Stimulated activated naive CD8-positive, alpha-beta T cell treated with anti-CD3 and anti-CD28 coated beads, Interleukin-15, Interleukin-2, amounts not matched to agents 100 ng/mL and 50 ng/mL, for 24 hours (primary cell): Measurements from ENCODE around the gene CSMD2.

ENCODE experiments used
- H3K27ac Mint-ChIP-seq: one replicate; pipeline ENCODE4 v1.8.0; 2021; ENCODE audit warnings: mild to moderate bottlenecking, mixed read lengths
- H3K27me3 Mint-ChIP-seq: one replicate; pipeline ENCODE4 v1.8.0; 2021; ENCODE audit warnings: mixed read lengths
- H3K36me3 Mint-ChIP-seq: one replicate; pipeline ENCODE4 v1.8.0; 2021; ENCODE audit warnings: low read depth, mixed read lengths
- H3K4me1 Mint-ChIP-seq: one replicate; pipeline ENCODE4 v1.8.0; 2021; ENCODE audit warnings: low read depth, mixed read lengths
- H3K4me3 Mint-ChIP-seq: one replicate; pipeline ENCODE4 v1.8.0; 2021; ENCODE audit warnings: mild to moderate bottlenecking, mixed read lengths
- H3K9me3 Mint-ChIP-seq: one replicate; pipeline ENCODE4 v1.8.0; 2021; ENCODE audit warnings: mixed read lengths

The CSMD2 gene

DNA sequence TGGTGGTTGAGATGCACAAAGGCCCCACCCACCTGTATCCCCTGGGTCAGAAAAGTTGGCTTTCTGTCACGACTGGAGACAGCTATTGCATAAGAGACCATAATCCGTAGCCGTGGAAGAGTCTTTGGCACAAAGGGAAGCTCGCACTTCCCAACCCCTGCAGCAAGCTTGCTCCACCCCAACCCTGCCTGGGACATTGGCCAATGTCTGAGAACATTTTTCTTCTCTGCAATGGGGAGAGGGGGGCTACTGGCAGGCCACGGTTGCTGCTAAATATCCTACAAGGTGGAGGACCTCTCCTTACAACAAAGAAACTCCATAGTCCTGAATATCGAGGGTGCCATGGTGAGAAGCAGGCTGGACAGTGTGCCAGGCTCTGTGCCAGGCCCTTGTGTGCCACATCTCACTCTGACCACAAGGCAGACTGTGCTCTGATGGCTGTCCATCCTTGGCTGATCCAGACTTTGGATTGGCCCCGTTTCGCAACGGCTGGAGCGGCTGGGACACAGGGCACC is 104.1 kb downstream of the CSMD2 start:
- Mint-ChIP-seq H3K4me1 (no peaks in the 10 kb centered on the region), H3K27me3 (peaks cover 11% of the 10 kb centered on the region), H3K27ac (no peak overlapping the region), H3K9me3 (no peaks in the 10 kb centered on the region), H3K4me3 (no peak overlapping the region), H3K36me3 (no peaks in the 10 kb centered on the region)

DNA sequence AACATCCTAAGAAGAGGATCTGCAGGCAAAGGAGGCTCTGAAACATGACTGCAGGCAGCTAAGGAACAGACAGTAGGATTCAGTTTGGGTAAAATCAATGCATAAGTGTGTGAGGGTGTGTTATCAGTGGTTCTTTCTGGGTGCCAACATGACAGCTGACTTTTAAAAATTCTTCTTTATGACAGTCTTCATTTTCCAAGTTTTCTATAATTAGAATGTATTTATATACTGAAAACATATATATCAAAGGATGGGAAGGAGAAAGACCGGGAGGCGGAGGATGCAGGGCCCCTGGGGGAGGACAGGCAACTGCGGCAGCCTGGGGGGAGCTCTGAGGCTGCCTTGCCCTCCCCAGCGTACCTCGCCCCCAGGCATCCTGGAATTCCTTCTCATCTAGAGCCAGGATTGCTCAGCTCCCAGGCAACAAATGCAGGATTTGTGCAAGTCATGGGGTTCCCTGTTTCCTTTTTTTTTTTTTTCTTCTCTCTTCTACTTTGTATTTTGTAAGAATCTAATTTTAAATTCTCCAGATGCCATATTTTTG is 104.8 kb downstream of the CSMD2 start:
- H3K9me3 Mint-ChIP-seq: no peaks in the 10 kb centered on the region
- H3K27ac Mint-ChIP-seq: no peak overlapping the region
- H3K4me1 Mint-ChIP-seq: no peaks in the 10 kb centered on the region
- H3K36me3 Mint-ChIP-seq: no peaks in the 10 kb centered on the region
- no peak overlapping the region for H3K4me3 Mint-ChIP-seq
- peaks cover 11% of the 10 kb centered on the region for H3K27me3 Mint-ChIP-seq

DNA sequence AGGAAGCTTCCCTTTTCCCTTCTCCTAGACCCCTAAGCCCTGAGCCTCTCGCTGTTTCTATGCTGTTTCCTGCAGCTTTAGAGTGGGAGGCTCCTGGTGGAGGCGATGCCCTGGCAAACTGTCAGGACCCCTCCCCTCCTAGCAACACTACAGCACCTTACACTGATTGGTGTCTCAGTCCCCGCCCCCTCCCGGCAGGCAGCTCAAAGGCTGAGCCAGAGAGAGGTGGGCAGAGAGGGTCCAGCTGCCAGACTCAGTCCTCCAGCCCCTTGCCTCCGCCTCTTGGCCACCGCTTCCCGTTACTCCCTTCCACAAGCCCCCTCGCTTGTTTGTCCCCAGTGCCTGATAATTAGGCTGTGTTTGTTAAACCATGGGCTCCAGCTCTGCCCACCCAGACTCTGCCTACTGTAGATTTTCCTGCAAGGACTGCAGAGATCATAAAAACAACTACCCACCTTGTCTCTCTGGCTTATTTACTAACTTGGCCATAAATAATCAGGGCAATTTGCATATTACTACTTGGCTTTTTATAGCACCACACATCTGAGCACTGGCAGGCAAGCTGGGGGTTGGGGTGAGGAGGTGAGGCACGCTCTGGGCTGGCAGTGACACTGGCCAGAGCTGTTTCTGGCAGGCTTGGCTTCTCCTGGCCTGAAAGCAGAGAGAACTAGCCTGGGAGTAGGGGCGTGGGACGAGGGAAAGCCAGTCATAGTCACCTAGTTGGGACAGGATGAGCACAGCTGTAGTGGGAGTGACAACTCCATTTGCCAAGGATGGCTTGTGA is 107.5 kb downstream of the CSMD2 start:
- H3K4me3 Mint-ChIP-seq: no peak overlapping the region
- no peak overlapping the region for H3K27ac Mint-ChIP-seq
- peaks cover 11% of the 10 kb centered on the region for H3K27me3 Mint-ChIP-seq
- H3K9me3 Mint-ChIP-seq: no peaks in the 10 kb centered on the region
- no peaks in the 10 kb centered on the region for H3K4me1 Mint-ChIP-seq
- H3K36me3 Mint-ChIP-seq: no peaks in the 10 kb centered on the region

DNA sequence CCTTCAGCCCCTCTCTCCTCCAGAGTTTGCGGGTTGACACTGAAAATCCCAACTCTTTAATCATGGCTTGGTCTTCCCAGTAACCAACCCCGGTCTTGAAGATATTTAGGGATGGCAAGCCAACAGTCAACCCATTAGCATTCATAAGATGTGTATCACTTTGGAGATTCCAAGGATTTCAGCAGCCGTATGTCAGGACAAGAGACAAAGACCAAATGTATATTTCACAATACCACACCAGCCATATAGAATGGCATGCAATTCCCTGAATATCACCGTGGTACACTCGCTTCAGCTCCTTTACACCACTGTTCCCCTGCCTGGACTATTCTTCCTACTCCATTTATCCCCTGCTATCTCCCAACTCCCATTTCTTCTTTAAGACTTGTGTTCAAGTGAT is 109.2 kb downstream of the CSMD2 start:
- H3K4me1 Mint-ChIP-seq: no peaks in the 10 kb centered on the region
- no peak overlapping the region for H3K27ac Mint-ChIP-seq

DNA sequence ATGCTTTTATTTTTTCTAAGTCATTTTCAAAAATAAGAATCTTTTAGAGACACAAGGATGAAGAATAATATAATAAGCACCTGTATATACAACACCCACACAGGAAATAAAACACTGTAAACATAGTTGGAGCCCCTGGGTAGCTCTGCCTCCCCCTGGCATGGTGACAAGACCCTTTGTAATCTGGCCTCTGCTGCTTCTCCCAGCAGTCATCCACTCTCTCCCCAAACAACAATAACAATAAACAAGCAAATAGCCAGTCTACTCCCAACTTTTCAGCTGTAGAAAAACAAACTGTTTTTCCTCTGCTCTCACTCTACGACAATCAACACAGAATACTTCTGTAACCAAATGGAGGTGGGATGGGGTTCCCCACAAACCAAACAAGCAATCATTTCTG is 110.1 kb downstream of the CSMD2 start:
- Mint-ChIP-seq H3K4me1 (no peaks in the 10 kb centered on the region), H3K27ac (no peak overlapping the region)

More for the DNA sequence above, 109.2 kb downstream of the CSMD2 start:
- Mint-ChIP-seq H3K9me3 (no peaks in the 10 kb centered on the region), H3K27me3 (peaks cover 11% of the 10 kb centered on the region), H3K36me3 (no peaks in the 10 kb centered on the region), H3K4me3 (no peak overlapping the region)

DNA sequence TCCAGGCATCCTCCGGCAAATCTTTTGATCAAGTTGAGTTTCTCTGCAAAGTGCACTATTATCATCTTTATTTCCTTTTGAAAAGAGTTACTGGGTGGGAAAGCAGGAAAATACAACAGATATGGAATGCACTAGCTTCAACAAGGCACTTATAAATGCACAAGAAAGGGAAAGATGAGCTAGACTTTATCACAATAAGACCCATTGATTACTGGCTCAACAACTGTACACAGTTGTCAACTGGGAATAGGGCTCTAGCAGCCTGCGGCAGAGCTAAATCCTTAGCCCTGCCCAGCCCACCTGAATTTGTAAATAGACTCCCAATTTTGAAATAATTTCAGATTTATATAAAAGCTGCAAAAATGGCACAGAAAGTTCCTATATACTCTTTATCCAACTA is 111.4 kb downstream of the CSMD2 start:
- H3K36me3 Mint-ChIP-seq: no peaks in the 10 kb centered on the region
- H3K4me1 Mint-ChIP-seq: no peaks in the 10 kb centered on the region
- no peak overlapping the region for H3K4me3 Mint-ChIP-seq
- no peaks in the 10 kb centered on the region for H3K9me3 Mint-ChIP-seq
- H3K27ac Mint-ChIP-seq: no peak overlapping the region
- H3K27me3 Mint-ChIP-seq: peaks cover 7% of the 10 kb centered on the region

More for the DNA sequence above, 110.1 kb downstream of the CSMD2 start:
- H3K4me3 Mint-ChIP-seq: no peak overlapping the region
- peaks cover 10% of the 10 kb centered on the region for H3K27me3 Mint-ChIP-seq
- H3K9me3 Mint-ChIP-seq: no peaks in the 10 kb centered on the region
- no peaks in the 10 kb centered on the region for H3K36me3 Mint-ChIP-seq

DNA sequence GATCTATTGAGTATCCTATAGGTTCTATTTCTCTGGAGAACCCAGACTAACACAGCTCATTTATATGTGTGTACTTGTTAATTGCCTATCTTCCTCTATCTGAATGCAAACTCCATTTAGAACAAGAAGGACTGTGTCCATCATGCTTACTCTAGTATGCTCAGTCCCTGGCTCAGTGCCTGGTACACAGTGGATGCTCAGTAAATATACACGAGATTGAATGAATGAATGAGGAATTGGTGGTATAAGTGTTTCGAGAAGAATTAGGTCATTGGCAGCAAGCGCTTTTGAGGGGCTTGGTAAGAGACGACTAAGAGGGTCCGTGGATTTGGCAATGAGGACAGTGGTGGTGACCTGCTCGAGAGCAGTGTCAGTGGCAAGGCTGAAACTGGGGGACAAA is 112.5 kb downstream of the CSMD2 start:
- H3K9me3 Mint-ChIP-seq: no peaks in the 10 kb centered on the region
- no peaks in the 10 kb centered on the region for H3K36me3 Mint-ChIP-seq
- no peaks in the 10 kb centered on the region for H3K27me3 Mint-ChIP-seq
- H3K4me3 Mint-ChIP-seq: no peak overlapping the region
- H3K4me1 Mint-ChIP-seq: no peaks in the 10 kb centered on the region
- H3K27ac Mint-ChIP-seq: no peak overlapping the region

DNA sequence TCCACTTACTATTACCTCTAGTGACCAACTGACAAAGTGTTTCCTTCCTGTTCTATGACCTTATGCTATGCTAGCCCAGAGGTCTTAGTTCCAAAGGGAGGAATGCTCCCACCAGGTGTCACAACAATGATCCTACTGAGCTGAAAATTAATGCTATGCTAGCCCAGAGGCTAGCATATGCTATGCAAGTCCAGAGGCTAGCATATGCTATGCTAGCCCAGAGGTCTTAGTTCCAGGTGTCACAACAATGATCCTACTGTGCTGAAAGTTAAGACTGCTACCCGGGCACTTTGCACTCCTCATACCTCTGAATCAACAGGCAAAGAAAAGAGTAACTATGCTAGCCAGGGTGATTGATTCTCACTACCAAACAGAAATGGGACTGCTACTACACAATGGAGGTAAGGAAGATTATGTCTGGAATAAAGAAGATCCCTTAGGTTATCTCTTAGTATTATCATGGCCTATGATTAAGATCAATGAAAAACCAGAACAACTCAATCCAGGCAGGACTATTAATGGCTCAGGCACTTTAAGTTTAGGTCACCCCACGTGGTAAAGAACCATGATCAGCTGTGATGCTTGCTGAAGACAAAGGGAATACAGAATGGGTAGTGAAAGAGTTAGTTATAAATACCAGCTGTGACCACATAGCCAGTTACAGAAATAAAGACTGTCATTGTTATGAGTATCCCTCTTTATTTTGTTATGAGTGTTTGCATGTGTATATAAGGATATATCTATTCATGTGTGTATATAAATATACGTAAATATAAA is 114.1 kb downstream of the CSMD2 start:
- Mint-ChIP-seq H3K27me3 (no peaks in the 10 kb centered on the region), H3K9me3 (no peaks in the 10 kb centered on the region), H3K27ac (no peak overlapping the region), H3K36me3 (no peaks in the 10 kb centered on the region), H3K4me3 (no peak overlapping the region), H3K4me1 (no peaks in the 10 kb centered on the region)

DNA sequence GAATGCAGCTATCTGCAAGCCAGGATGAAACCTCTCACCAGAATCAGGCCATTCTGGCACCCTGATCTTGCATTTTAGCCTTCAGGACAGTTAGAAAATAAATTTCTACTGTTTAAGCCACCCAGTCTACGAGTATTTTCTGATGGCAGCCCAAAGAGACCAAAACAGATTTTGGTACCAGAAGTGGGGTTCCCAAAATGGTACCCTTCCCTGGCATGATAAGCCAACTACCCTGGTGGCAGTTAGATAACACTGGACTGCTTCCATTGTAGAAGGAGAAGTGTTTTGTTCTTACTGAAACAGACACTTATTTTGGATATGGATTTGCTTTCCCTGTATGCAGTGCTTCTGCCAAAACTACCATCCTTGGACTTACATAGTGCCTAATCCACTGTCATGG is 115.0 kb downstream of the CSMD2 start:
- Mint-ChIP-seq H3K4me1 (no peaks in the 10 kb centered on the region), H3K9me3 (no peaks in the 10 kb centered on the region), H3K27me3 (no peaks in the 10 kb centered on the region), H3K36me3 (no peaks in the 10 kb centered on the region), H3K4me3 (no peak overlapping the region), H3K27ac (no peak overlapping the region)

DNA sequence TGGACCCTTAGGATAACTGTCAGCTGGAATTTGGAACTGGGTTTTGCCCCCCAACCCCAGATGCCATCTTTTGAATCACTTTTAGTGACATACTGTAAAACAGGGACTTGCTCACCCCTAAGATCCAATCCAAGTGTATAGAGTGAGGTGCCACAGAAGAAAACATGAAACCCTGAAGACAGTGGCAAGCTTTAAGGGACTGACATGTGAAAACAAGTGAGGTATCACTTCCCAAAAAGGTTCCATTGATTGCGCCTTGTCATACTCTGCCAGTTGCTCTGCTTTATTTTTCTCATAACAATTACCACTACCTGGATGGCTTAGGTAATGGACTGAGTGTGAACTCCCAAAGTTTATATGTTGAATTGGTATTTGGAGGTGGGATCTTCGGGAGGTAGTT is 115.6 kb downstream of the CSMD2 start:
- no peak overlapping the region for H3K27ac Mint-ChIP-seq
- no peaks in the 10 kb centered on the region for H3K36me3 Mint-ChIP-seq
- no peak overlapping the region for H3K4me3 Mint-ChIP-seq
- no peaks in the 10 kb centered on the region for H3K9me3 Mint-ChIP-seq
- H3K4me1 Mint-ChIP-seq: no peaks in the 10 kb centered on the region
- H3K27me3 Mint-ChIP-seq: no peaks in the 10 kb centered on the region

DNA sequence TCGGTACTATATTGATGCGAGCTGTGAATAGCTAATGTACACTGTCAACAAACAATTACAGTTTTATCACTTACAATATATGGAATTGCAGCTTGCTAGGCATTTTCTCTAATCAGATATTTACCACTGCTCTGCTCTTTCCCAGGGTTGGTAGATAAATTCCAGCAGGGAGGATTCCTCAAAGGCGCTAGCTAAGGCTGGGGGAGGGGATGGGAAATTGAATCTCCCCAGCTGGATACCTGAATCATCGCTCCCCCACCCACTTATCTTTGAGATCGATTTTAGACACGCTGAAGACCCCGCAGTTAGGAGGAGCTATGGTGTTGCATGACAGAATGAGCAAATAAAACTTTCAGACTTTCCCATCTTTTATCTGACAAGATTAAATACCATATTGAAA is 127.2 kb downstream of the CSMD2 start:
- Mint-ChIP-seq H3K4me3 (no peak overlapping the region), H3K9me3 (no peaks in the 10 kb centered on the region), H3K27ac (no peak overlapping the region), H3K4me1 (no peaks in the 10 kb centered on the region), H3K36me3 (no peaks in the 10 kb centered on the region), H3K27me3 (no peaks in the 10 kb centered on the region)

DNA sequence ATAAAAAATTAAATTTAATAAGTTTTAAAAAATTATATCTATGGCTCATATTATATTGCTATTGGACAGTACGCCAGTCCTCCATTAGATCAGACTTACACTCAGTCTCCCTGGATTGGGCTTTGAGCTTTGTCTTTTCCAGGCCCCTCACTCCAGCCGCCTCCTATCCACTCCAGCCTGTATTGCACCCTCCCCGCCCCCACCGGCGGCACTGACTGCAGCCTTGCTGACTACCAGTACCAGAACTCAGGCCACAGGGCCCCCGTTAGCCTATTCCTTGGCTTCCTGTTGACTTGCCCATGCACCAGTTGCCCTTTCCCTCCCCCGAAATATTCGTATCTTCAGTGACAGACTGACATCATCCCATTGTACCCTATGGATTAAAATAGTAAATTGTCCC is 127.9 kb downstream of the CSMD2 start:
- Mint-ChIP-seq H3K4me3 (no peak overlapping the region), H3K36me3 (no peaks in the 10 kb centered on the region), H3K9me3 (no peaks in the 10 kb centered on the region), H3K27ac (no peak overlapping the region), H3K27me3 (no peaks in the 10 kb centered on the region), H3K4me1 (no peaks in the 10 kb centered on the region)

DNA sequence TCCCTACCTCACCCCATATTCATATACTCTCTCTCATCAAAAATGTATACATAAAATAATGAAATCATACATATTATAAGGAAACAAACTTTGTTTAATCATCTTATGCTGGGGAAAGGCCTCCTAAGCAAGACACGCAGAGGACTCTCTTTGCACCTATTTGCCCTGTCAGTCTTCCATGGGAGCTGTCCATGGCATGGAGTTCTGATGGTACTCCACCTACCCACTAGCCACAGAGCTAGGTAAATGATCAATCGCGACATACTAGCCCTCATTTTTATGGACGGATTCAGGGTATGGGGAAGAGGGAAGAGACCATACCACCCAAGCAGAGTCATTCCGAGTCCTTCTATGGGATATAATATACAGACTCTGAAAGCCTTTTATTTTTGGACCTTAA is 131.0 kb downstream of the CSMD2 start:
- Mint-ChIP-seq H3K27ac (no peak overlapping the region), H3K36me3 (no peaks in the 10 kb centered on the region), H3K27me3 (no peaks in the 10 kb centered on the region), H3K9me3 (no peaks in the 10 kb centered on the region), H3K4me1 (no peaks in the 10 kb centered on the region), H3K4me3 (no peak overlapping the region)

DNA sequence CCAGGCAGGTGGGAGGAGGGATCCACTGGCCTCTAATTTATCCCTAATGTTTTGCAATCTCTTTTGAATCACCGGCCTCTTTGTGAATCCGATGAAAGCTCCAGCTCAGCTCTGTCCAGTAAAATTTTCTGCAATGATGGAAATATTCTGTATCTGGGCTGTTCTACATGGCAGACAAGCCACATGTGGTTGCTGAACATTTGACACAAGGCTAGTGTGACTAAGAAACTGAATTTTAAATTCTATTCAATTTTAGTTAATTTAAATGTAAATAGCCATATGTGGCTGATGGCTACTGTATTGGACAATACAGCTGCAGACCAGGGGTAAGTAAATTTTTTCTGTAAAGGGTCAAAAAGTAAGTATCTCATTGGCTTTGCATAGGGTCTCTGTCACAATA is 135.1 kb downstream of the CSMD2 start:
- peaks cover 17% of the 10 kb centered on the region for H3K27me3 Mint-ChIP-seq
- H3K27ac Mint-ChIP-seq: no peak overlapping the region
- no peaks in the 10 kb centered on the region for H3K9me3 Mint-ChIP-seq
- H3K36me3 Mint-ChIP-seq: no peaks in the 10 kb centered on the region
- H3K4me3 Mint-ChIP-seq: no peak overlapping the region
- H3K4me1 Mint-ChIP-seq: no peaks in the 10 kb centered on the region

DNA sequence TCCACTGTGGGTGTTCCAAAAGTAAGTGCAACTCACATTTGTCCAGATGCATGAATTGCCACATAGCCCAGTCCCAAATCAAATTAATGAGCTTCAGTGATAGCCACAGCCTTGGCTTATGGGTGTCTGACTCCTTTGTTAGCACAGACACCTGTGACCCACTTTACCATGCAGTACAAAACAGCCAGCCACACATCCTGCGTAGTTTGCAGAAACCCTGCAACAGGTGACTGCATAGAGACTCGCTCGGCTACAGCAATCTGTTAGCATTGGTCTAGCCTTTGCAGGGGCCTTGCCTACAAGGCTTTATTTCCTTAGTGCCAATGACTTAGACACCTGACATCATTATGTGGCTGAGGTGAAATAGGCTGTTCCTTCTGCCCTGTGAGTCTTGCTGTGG is 135.5 kb downstream of the CSMD2 start:
- no peaks in the 10 kb centered on the region for H3K36me3 Mint-ChIP-seq
- H3K9me3 Mint-ChIP-seq: no peaks in the 10 kb centered on the region
- no peak overlapping the region for H3K27ac Mint-ChIP-seq
- peaks cover 17% of the 10 kb centered on the region for H3K27me3 Mint-ChIP-seq
- no peaks in the 10 kb centered on the region for H3K4me1 Mint-ChIP-seq
- H3K4me3 Mint-ChIP-seq: no peak overlapping the region
